ENCODE data around the gene PSORS1C1. TPM values are rescaled to one million over a fixed set of nuclear protein-coding genes. Genes with fewer than 3 reads are reported as not detected.

The PSORS1C1 gene
- total RNA-seq, 1 donor from 2014 or later, result 2.8 TPM

DNA sequence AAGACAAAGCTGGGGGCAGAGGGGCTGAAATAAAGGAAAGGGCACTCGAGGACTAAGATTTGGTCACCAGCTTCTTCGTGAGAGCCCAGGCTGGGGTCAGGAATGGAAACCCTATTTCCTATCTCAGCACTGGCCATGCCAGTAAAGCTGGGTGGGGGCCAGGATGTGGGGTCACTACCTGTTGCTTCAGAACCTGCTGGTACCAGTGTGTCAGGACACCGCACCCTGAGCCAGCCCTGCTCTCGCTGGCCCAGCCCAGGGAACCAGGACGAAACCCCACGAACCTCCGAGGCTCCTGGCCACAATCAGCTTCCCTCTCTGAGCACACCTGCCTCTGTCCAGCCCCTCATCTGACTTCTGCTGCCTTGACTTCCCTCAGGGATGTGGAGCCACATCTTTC, 3.6 kb downstream of the PSORS1C1 start:
- DNase-seq (ENCODE audit: low read depth), result no peak
- TF ChIP-seq, protein P1, sequence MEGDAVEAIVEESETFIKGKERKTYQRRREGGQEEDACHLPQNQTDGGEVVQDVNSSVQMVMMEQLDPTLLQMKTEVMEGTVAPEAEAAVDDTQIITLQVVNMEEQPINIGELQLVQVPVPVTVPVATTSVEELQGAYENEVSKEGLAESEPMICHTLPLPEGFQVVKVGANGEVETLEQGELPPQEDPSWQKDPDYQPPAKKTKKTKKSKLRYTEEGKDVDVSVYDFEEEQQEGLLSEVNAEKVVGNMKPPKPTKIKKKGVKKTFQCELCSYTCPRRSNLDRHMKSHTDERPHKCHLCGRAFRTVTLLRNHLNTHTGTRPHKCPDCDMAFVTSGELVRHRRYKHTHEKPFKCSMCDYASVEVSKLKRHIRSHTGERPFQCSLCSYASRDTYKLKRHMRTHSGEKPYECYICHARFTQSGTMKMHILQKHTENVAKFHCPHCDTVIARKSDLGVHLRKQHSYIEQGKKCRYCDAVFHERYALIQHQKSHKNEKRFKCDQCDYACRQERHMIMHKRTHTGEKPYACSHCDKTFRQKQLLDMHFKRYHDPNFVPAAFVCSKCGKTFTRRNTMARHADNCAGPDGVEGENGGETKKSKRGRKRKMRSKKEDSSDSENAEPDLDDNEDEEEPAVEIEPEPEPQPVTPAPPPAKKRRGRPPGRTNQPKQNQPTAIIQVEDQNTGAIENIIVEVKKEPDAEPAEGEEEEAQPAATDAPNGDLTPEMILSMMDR (conservative IDR thresholded peaks at IDR 0.05; ENCODE audit: low read depth, low read length), result no peak
- H3K4me3 ChIP-seq (ENCODE audit: low read depth, low read length), result no peak overlapping the region

DNA sequence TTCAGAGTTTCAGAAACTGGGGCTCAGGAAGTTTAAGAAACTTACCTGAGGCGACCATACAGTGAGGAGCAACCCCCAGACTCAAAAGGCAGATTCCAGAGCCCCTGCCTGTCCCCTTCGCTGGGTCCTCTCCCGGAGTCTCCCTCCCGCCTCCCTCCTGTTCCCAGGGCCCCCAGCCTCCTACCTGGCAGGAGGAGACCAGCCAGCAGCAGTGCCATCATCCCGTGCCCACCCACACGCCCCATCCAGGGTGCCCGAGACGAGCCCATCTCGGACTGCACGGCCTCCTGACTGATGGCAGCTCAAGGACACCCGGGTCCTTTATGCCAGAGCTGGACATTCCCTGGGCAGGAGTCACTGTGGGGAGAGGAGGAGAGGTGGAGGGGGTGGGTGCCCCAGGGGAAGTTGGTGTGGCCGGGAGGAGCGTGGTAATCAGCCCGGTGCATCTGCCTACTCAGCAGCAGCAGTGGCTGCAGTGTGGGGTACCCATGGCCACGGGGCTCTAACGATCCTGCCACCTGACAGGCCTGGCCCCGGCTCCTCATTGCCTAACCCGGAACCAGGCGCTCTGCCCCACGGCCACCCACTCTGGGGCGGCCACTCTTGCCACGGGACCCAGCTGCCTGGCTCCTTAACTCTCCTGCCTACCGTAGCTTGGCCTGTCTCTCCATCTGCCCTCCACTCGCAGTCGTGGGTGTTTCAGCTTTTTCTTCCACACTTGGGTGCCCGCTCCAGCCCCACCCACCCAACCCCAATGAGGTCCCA, 5.7 kb downstream of the PSORS1C1 start, which contains the start of gene CDSN:
TSS of gene CDSN (minus strand) at position 296 of the 765 bp plus-strand sequence. CDS start at position 269, 27 bp downstream.
- TF ChIP-seq, protein P1 (conservative IDR thresholded peaks at IDR 0.05; ENCODE audit: low read depth, low read length), result no peak
- no peak for DNase-seq (ENCODE audit: low read depth)
- no peak within 1 kb of the TSS for H3K4me3 ChIP-seq (ENCODE audit: low read depth, low read length)

DNA sequence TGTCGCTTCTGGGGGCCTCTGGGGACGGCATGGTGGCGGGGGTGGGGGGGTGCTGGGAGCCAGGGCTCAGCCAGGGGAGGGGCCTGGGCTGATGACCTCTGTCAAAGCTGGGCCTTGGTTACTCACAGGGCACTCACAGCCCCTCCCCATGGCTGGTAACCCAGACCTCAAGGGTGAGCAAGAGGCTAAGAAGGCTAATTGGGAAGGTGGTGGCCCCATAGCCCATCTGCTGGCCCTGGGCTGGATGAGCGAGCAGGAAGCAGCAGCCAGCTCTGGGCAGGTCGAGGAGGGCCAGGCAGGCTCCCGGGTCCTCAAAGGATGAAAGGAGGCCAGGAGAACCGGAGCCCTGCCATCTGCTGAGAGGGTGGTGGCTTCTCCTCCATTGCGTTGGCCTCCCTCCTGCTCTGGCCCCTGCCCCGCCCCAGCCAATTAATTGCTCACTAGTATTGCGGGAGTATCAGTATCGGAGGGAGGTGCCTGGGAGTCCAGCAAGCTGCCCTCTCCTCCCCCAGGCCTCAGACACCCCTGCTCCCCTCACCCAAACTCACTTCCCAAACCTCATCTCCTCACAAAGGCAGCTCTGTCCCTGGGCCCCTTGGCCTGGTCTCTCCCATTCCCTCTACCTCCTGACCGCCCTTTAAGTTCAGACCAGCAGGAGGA, 6.7 kb downstream of the PSORS1C1 start:
- H3K4me3 ChIP-seq (ENCODE audit: low read depth, low read length), result no peak overlapping the region
- no peak for DNase-seq (ENCODE audit: low read depth)
- TF ChIP-seq, protein P1 (conservative IDR thresholded peaks at IDR 0.05; ENCODE audit: low read depth, low read length), result no peak

DNA sequence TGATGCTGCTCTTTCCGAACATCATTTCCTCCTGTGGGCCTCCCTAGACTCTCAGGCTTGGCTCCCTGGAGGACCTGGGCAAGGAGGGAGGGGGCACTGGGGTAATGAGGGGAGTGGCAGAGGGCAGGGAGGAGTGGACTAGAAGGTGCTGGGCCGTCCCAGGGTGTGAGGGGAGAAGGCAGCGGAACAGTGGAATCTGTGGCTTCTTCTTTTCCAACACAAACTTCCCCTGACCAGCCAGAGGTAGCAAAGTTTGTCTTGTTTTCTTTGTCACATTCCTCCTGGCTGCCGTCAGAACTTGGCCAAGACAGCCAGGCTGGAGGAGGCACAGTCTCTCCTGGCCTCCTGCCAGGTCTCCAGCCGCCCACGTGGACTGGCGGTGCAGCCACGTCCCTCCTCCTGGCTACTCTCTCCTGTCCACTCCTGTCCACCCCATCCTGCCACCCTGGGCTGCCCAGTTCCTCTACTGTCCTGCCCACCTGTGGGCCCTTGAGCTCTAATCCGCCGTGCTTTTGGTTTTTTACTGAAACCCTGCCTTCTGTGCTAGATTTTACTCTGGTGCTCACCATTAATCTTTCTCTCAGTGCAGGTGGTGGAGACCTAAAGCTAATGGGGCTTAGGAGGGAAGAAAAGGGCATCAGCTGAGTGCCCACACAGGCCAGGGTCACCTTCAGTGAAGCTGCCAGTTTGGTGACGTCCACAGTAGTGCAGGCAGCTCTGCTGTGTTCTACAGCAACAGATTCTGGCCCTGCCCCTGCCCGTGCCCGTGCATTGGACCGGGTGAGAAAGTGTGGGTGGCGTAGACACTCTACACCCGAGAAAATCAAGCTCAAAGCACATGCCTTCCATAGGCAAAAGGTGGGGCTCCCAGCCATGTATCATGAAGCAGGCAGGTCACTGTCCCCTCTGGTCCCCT, 8.4 kb downstream of the PSORS1C1 start:
- TF ChIP-seq, protein P1 (conservative IDR thresholded peaks at IDR 0.05; ENCODE audit: low read depth, low read length), result no peak
- DNase-seq (ENCODE audit: low read depth), result no peak
- no peak overlapping the region for H3K4me3 ChIP-seq (ENCODE audit: low read depth, low read length)

DNA sequence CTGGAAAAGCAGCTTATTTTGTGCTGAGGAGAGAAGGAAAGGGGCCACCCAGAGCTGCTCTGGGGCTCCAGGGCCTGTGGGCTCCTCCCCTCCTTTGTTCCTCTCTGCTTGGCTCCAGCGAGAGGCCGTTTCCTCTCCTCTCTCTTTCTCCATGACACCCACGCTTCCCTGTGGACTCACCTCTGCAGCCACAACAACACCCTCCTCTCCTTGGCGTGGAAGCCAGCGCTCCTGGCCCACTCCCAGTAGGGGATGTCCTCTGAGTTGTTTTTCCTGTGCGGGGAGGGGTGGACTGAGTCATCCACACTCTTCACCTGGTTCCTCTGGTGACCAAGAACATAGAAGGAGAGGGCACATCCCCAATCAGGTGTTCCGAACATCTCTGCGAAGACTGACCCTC, 10.6 kb downstream of the PSORS1C1 start:
- DNase-seq (ENCODE audit: low read depth), result no peak
- H3K4me3 ChIP-seq (ENCODE audit: low read depth, low read length), result no peak overlapping the region
- TF ChIP-seq, protein P1 (conservative IDR thresholded peaks at IDR 0.05; ENCODE audit: low read depth, low read length), result no peak

DNA sequence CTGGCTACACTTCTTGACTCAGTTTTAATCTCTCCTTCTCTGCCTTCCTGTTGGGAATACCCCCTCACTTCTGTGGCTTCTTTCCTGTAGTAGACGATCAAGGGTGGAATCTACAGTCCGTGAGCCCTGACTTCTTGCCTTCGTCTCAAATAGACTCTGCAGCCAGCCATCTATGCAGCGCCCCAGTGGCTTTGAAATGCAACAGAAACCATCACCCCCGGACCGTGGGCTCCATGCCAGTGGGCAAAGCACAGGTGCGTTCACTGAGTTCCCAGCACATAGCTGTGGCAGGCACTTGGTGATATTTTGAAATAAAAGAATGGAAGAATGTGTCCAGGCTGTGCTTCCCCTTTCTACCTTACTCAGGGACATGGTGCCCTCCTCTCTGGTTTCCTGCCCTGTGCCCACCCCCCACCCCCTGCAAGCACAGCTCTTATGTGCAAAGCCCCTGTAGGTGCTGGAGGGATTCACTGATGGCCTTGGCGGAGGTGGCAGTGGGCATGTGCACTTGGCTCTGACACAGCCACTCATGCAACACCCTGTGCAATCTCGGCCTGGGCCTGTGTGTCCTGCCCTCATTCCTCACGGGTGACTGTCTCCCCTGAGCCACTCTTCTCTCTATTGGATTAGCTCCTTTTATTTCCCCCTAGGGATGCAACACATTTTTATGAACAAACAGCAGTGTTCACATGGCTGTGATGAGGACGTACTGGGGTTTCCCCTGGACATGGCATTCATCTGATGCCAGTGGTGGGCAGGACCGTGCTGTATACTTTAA, 11.2 kb downstream of the PSORS1C1 start:
- TF ChIP-seq, protein P1 (conservative IDR thresholded peaks at IDR 0.05; ENCODE audit: low read depth, low read length), result no peak
- H3K4me3 ChIP-seq (ENCODE audit: low read depth, low read length), result no peak overlapping the region
- DNase-seq (ENCODE audit: low read depth), result no peak
